Peyer's patch (tissue), 4 donors: ENCODE measurements around the gene TRPV5. TPM values are rescaled to one million over a fixed set of nuclear protein-coding genes. Genes with fewer than 3 reads are reported as not detected.

Experiments used
- DNase-seq, 3 donors: peaks; one replicate each; pipeline ENCODE4 v3.0.0-alpha.2; 2017 to 2019
- H3K27ac ChIP-seq, 4 donors: fragments of 200-600 bp; sonication (generic); one replicate each; pipeline ENCODE4 v1.5.1; 2016 to 2019
- H3K27me3 ChIP-seq, 2 donors: fragments of 200-600 bp; sonication (generic); one replicate each; pipeline ENCODE4 v1.5.1; 2019
- H3K36me3 ChIP-seq, 3 donors: fragments of 200-600 bp; sonication (generic); one replicate each; pipeline ENCODE4 v1.5.1; 2016 to 2019
- H3K4me1 ChIP-seq, 4 donors: fragments of 200-600 bp; sonication (generic); one replicate each; pipeline ENCODE4 v1.5.1; 2016 to 2019
- H3K4me3 ChIP-seq, 4 donors: fragments of 200-600 bp; sonication (generic); 1 replicate in 3 of 4; 2 replicates in 1 of 4; pipeline ENCODE4 v1.5.1; 2016 to 2019; ENCODE audit warnings: mild to moderate bottlenecking in 1 of 4
- H3K9me3 ChIP-seq, 4 donors: fragments of 200-600 bp; sonication (generic); one replicate each; pipeline ENCODE4 v1.5.1; 2016 to 2019; ENCODE audit warnings: mild to moderate bottlenecking in 1 of 4
- CTCF ChIP-seq, 6 experiments: fragments of 450-650 bp in 4 of 6; fragments of 200-600 bp in 2 of 6; sonication (generic) in 1 of 6; IDR thresholded peaks; one replicate each; pipeline ENCODE4 v1.5.1; 2017 to 2019; ENCODE audit warnings: antibody characterized with exemption in 6 of 6, mild to moderate bottlenecking in 3 of 6, moderate library complexity in 1 of 6
- POLR2A ChIP-seq, 2 donors: fragments of 450-650 bp; IDR thresholded peaks; one replicate each; pipeline ENCODE4 v1.5.1; 2017; ENCODE audit warnings: antibody characterized with exemption in 2 of 2, mild to moderate bottlenecking in 2 of 2, moderate library complexity in 2 of 2
- total RNA-seq, 4 donors: library from RNA; depleted of rRNA; stranded (reverse); fragments of >200 nt; gene quantifications; one replicate each; pipeline ENCODE4 v1.1.0, GENCODE V29; 2016

Gene TRPV5
- total RNA-seq, 4 donors from 2014 or later, result 0.83 TPM; not detected in 3

- DNase-seq, result no peak
- TF ChIP-seq POLR2A (IDR thresholded peaks at IDR 0.05) (no peak), CTCF (IDR thresholded peaks at IDR 0.05) (no peak)
- Histone ChIP-seq H3K4me3 (no peak overlapping the region), H3K4me1 (no peaks in the 10 kb centered on the region), H3K36me3 (no peaks in the 10 kb centered on the region), H3K27ac (no peak overlapping the region), H3K9me3 (no peaks in the 10 kb centered on the region), H3K27me3 (no peaks in the 10 kb centered on the region)
Measured at GRCh38 chr7:142948603-142949002, 15.1 kb upstream of the TRPV5 start.

DNA sequence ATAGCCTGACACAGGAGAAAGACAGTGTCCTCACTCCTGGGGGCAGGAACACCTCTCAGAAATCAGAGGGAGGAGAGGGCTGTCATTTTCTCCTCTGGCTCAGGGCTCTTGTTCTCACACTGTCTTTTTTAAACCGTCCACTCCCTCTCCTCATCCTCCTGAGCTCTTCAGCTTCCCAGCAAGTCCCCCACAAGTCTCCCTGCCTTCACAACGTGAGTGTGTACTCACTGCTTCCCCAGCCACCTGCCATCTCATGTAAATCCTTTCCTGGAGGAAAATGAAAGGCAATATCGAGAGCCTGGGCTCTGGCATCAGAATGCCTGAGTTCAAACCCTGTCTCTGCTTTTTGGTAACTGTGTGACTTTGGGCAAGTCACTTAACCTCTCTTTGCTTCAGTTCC is 11.5 kb upstream of the TRPV5 start:
- H3K36me3 ChIP-seq, result no peaks in the 10 kb centered on the region
- no peaks in the 10 kb centered on the region for H3K27me3 ChIP-seq
- H3K4me1 ChIP-seq, result no peaks in the 10 kb centered on the region
- H3K9me3 ChIP-seq, result no peaks in the 10 kb centered on the region
- no peak for DNase-seq
- no peak for TF ChIP-seq POLR2A (IDR thresholded peaks at IDR 0.05)
- TF ChIP-seq CTCF (IDR thresholded peaks at IDR 0.05), result no peak
- H3K27ac ChIP-seq, result no peak overlapping the region
- no peak overlapping the region for H3K4me3 ChIP-seq

DNA sequence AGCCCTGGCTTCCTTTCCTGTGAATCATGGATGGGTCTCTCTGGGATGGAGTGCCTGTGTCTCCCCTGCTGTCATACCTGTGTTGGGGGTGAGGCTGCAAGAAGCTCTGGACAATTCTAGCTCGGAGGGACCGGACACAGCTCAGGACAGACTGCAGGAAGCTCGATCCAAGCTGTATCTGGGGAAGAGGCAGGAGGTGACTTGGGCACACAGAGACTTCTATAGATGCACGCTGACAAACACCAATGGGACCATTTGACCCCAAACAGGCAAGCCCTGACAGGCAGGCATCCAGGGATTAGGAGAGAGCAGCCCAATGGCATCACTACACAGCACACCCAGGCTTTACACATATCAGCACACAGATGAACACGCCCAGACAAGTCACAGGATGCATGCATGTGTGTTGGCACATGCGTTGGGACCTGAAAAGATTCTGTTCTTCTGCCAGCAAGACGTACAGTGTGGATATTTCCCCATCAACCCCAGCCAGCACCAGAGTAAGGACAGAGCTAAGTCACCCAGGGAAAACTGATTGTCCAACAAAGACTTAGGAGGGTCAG is 10.2 kb upstream of the TRPV5 start:
- Histone ChIP-seq H3K27ac (no peak overlapping the region), H3K27me3 (no peaks in the 10 kb centered on the region), H3K4me1 (no peaks in the 10 kb centered on the region), H3K36me3 (no peaks in the 10 kb centered on the region), H3K4me3 (no peak overlapping the region), H3K9me3 (no peaks in the 10 kb centered on the region)
- DNase-seq, result no peak
- TF ChIP-seq CTCF (IDR thresholded peaks at IDR 0.05) (no peak), POLR2A (IDR thresholded peaks at IDR 0.05) (no peak)

DNA sequence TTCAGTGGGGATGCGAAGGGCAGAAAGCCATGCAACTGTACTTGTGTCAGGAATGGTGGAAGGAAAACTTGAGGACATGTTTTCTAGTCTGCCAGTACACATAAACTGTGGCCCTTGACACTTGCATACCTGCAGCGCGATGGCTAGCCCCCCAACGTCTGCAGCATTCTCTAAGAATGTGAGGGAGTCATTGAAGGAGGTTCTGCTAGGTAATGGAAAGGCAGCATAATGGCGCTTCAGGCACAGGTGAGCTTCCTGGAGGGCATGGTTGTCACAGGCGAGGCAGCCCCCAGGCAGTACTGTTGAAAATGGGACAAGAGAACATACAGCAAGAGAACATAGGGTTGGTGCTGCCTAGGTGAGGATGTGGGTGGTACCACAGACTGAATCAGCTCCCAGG is 9.2 kb upstream of the TRPV5 start:
- Histone ChIP-seq H3K4me1 (no peaks in the 10 kb centered on the region), H3K4me3 (no peak overlapping the region), H3K27ac (no peak overlapping the region), H3K36me3 (no peaks in the 10 kb centered on the region), H3K9me3 (no peaks in the 10 kb centered on the region), H3K27me3 (no peaks in the 10 kb centered on the region)
- DNase-seq, result no peak
- TF ChIP-seq POLR2A (IDR thresholded peaks at IDR 0.05) (no peak), CTCF (IDR thresholded peaks at IDR 0.05) (no peak)

GRCh38 chr7:142941541-142941940 is 8.0 kb upstream of the TRPV5 start:
- Histone ChIP-seq H3K27ac (no peak overlapping the region), H3K4me1 (no peaks in the 10 kb centered on the region), H3K36me3 (no peaks in the 10 kb centered on the region), H3K27me3 (no peaks in the 10 kb centered on the region), H3K4me3 (no peak overlapping the region), H3K9me3 (no peaks in the 10 kb centered on the region)
- TF ChIP-seq CTCF (IDR thresholded peaks at IDR 0.05) (no peak), POLR2A (IDR thresholded peaks at IDR 0.05) (no peak)
- no peak for DNase-seq
